GM23248 (cell line): ENCODE measurements around the gene TCF23.

ENCODE experiments used
- EZH2 ChIP-seq: fragments of 200-600 bp; sonication (generic); IDR thresholded peaks from 2 replicates; pipeline ENCODE4 v1.6.1; 2018; ENCODE audit warnings: antibody characterized with exemption, mild to moderate bottlenecking; ENCODE audit not compliant: insufficient read depth, poor library complexity, severe bottlenecking
- EZH2phosphoT487 ChIP-seq: fragments of 200-600 bp; sonication (generic); IDR thresholded peaks from 2 replicates; pipeline ENCODE4 v1.6.1; 2018; ENCODE audit warnings: antibody characterized with exemption, moderate library complexity, mild to moderate bottlenecking, low read depth; ENCODE audit not compliant: insufficient read depth

GRCh38 chr2:27201675-27202074 is 52.9 kb downstream of the TCF23 start:
- no peak for TF ChIP-seq EZH2phosphoT487
- no peak for TF ChIP-seq EZH2
